ENCODE results near the gene CPNE8.
"Not testable (repeated sequence)": the region's sequence is repeated elsewhere in the genome, so short reads cannot be mapped to it uniquely, and the experiment has no call there.

CPNE8 gene

DNA sequence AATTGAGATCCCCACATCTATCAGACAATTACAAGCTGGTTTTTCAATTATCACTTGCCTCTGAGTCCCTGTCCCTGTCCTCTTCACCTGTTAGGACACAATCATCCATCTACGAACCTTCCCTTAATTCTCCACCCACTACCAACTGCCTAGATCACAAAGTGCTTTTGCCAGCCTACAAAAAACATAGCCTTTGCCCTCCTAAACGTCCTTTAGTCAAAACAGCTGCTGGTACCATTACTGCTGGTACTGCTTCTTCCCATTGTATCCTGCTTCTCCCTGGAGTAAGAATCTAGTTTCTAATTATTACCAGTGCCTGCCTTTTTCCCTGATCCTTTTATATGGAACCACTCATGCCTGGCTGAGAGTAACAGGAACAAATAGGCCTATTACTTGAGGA lies 82.1 kb downstream of the CPNE8 start:
- no peak for DNase-seq

- no peak for DNase-seq
Observed at GRCh38 chr12:38817942-38818341, 87.4 kb downstream of the CPNE8 start.

- DNase-seq = peak; percentile 18
Observed at GRCh38 chr12:38813923-38814322, 91.5 kb downstream of the CPNE8 start.

GRCh38 chr12:38811814-38812356 lies 93.5 kb downstream of the CPNE8 start:
- no peak for DNase-seq

DNA sequence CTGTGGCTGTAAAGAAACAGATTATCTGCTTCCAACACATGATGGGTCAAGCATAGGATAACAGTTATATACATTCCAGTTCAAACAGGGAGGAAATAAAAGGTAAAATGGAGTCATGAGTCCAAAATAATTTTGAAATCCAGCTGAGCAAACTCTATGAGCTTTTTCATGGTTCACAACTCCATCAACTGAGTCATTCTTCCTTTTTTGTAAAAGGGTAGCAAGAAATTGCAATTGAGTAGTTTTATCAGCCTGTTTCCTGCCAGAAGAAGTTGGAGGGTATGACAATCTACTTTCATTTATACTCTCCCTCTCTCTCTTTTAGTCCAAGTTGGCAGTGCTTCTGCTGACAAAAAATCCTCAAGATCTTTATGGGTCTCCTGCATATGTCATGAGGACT lies 95.6 kb downstream of the CPNE8 start:
- DNase-seq = peak; percentile 17

DNA sequence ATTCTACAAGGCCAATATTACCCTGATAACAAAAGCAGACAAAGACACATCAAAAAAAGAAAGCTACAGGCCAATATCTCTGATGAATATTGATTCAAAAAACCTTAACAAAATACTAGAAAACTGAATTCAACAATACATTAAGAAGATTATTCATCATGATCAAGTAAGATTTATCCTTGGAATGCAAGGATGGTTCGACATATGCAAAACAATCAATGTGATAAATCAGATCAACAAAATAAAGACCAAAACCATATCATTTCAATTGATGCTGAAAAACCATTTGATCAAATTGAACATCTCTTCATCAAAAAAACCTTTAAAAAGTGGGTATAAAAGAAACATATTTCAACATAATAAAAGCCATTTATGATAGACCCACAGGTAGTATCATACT lies 117.3 kb downstream of the CPNE8 start:
- DNase-seq = peak; percentile 7

DNA sequence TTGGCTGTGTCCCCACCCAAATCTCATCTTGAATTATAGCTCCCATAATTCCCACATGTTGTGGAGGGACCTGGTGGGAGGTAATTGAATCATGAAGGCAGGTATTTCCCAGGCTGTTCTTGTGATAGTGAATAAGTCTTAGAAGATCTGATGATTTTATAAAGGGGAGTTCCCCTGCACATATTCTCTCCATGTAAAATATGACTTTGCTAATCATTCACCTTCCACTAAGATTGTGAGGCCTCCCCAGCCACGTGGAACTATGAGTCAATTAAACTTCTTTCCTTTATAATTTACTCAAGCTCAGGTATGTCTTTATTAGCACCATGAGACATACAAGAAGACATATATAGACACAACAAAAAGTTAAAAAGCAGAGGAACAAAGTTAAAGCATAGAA lies 120.0 kb downstream of the CPNE8 start:
- DNase-seq = no peak

DNA sequence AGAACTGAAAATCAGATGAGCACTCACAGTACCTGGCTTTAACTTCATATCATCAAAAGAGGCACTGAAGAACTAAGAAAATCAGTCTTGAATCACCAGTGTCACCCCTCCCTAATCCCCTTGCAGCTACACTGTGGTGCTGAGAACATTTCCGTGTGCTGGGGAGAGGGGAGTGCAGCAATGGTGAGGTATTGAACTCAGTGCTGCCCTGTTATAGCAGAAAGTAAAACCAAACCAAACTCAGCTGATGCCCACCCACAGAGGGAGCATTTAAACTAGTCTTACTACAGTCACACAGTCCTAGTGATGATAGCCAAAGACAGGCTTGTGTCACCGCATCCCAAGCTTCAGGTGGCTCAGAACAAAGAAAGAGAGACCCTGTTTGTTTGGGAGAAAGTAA lies 122.1 kb downstream of the CPNE8 start:
- no peak for DNase-seq

DNA sequence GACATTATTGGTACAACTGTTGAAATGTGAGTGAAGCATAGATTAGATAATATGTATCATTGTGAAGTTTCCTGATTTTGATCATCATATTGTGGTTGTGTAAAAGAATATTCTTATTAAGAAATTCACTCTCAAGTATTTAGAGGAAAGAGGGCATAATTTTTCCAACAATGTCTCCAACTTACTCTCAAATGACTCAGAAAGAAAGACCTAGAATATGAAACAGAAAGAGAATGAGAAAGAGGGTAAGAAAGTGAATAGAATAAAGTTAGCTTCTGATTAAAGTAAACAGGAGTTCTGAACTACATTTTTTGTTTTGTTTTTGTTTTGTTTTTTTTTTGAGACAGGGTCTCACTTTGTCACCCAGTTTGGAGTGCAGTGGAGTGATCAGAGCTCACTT lies 123.0 kb downstream of the CPNE8 start:
- no peak for DNase-seq

- DNase-seq = no peak
Observed at GRCh38 chr12:38776647-38777046, 128.7 kb downstream of the CPNE8 start.

DNA sequence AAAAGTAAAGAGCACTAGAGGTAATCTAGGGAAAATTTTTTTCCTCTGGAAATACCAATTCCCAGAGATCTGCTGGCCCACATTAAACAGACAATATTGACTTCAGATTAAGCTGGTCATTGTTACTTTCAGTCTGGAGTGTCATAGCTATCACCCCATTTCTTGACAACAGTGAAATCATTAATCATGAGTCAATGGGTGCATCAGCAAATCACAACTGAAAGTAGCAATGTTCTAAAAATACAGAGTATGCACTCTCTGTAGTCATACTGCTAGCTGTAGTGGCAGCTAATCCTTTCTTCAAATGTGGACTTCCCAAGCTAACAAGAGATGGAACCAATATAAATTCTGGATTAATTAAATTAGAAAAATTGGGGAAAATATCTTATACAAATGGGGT lies 129.9 kb downstream of the CPNE8 start:
- no peak for DNase-seq

- peak; percentile 11 for DNase-seq
Observed at GRCh38 chr12:38772437-38772836, 133.0 kb downstream of the CPNE8 start.

GRCh38 chr12:38771871-38772270 lies 133.5 kb downstream of the CPNE8 start:
- DNase-seq = peak; percentile 65

DNA sequence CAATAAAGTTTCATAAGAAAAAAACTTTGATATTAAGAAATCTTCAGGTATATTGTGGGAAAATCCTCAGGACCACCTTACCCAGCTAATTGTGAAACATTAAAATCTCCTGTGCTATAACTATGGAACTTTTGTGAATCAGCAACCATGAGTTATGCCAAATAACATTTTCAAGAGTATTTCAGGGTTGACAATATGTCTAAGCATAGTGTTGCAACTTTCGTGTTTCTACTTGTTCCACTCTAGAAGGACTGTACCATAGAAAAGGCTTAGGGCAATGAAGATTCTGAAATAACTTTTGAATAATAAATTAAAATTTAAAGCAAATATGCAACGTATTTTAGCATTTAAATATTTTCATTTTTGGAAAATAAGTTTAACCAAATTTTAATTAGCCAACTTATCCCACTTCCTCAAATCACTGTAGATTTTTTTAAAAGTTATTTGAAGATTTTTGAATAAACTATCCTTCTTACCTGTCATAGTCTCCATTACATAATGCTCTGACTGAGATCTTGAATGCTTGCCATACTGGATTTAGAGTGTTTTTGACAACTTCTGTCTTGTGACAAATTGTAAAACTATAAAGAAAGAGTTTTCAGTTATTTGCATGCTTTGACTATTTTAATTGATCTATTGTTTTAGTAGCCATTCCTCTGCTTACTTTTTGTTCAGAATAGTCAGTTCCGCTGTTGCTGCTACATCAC lies 143.6 kb downstream of the CPNE8 start:
- DNase-seq = no peak

- DNase-seq = no peak
Observed at GRCh38 chr12:38761111-38761510, 144.3 kb downstream of the CPNE8 start.

GRCh38 chr12:38759621-38760020 lies 145.8 kb downstream of the CPNE8 start:
- no peak for DNase-seq

DNA sequence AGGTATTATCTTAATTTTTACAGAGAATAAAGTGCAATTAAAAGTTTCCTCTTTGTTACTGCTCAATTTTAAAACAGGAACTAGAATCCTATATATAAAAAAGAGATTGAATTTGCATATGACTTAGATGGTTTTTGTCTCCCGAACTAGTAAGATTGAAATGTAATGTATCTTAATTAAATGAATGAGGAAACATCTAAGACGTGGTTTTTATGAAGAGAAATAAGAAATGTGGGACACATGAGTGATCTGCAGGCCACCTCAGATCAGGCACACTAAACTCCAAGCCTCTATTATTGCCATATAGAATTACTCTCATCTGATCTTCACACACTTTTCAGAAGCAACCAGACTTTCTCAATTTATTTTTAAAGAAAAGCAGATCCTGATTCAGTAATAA lies 158.6 kb downstream of the CPNE8 start:
- DNase-seq = no peak

- no peak for DNase-seq
Observed at GRCh38 chr12:38745601-38746000, 159.8 kb downstream of the CPNE8 start.

DNA sequence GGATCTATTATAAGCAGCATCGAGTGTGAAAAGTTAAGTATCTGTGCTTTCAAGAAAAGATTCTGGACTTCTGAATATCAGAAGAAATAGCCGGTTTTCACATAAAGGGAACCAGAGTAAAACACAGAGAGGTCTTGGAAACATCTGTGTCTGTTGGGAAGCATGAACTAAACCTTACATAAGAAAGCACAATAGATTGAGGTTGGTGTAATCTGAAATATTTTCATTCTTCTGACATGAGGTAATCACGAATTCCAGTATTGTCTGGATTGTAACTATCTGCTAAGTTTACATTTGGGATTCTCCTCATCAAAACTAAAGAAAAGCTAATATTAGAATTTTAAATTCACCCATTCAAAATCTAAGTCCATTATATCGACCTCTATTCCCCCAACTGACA lies 161.3 kb downstream of the CPNE8 start:
- no peak for DNase-seq

- not testable (repeated sequence) for DNase-seq
Observed at GRCh38 chr12:38742496-38742895, 162.9 kb downstream of the CPNE8 start.

- DNase-seq = no peak
Observed at GRCh38 chr12:38736821-38737220, 168.6 kb downstream of the CPNE8 start.

DNA sequence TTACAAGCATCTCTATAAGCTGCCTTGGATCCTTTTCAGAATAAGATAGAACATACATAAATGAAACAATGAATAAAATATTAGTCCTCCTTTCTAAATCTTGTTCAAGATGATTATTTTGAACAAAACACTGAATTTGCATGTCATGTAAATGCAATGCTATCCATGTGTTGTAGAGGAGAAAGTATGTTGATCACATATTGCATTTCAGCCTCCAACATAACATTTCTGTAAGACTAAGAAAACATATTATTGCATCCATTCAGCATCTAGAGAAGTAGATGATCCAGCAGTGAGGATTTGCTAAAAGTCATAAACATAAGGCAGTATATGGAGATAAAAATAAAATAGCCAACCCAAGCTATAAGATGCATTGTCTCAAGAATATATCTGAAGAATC lies 172.6 kb downstream of the CPNE8 start:
- DNase-seq = no peak

DNA sequence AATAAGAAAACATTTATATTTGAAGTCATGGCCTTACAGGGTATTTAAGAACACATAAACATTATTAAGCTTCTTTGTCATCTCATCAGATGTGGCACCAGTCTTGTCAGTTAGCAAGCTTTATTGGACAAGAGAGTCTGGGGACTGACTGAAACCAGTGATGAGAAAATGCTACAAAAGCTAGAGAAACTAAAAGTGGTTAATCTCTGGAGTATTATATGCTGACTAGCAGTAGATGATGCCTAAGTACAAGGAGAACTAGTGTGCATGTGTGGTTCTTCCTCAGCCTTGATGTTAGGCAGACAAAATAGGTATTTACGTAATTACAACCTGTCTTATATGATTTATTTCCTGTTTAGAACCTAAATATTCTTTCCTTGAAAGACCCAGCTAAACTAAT lies 176.5 kb downstream of the CPNE8 start:
- DNase-seq = no peak

- no peak for DNase-seq
Observed at GRCh38 chr12:38721611-38722252, 183.7 kb downstream of the CPNE8 start.

DNA sequence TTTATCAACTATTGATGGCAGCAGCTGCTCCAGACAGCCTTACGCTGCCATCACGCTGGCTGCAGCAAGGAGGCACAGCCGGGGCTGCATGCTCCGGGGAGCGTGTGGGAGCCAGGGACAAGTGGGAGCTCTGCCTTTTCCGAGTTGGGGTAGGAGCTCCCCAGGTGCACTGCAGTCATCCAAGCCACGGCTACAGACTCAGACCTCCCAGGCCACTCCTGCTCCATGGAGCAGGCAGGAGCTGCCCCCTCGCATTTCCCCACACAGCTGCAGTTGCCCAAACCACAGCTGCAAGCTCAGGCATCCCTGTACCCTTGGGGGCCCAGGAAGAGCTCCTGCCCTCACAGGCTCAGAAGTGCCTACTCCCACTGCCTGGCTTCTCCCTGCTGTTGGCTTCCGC lies 184.7 kb downstream of the CPNE8 start:
- no peak for DNase-seq
